ENCODE measurements around the gene MRPL27. TPM values are rescaled to one million over a fixed set of nuclear protein-coding genes. Genes with fewer than 3 reads are reported as not detected.

The MRPL27 gene
- total RNA-seq, 4 donors from 2014 or later: 16.4 to 72.1 (median 45.8) TPM

GRCh38 chr17:50360486-50361115 lies 12.4 kb downstream of the MRPL27 start:
- no peaks in the 10 kb centered on the region for H3K36me3 ChIP-seq
- peaks cover 0 to 5% of the 10 kb centered on the region in 2 donors for H3K4me1 ChIP-seq
- intact Hi-C loops (cut with DNase I; ENCODE audit: low total_unique reads): no loop called here
- no peaks in the 10 kb centered on the region for H3K27me3 ChIP-seq
- H3K9me3 ChIP-seq: no peaks in the 10 kb centered on the region
- no peak for DNase-seq
- TF ChIP-seq, protein P1, sequence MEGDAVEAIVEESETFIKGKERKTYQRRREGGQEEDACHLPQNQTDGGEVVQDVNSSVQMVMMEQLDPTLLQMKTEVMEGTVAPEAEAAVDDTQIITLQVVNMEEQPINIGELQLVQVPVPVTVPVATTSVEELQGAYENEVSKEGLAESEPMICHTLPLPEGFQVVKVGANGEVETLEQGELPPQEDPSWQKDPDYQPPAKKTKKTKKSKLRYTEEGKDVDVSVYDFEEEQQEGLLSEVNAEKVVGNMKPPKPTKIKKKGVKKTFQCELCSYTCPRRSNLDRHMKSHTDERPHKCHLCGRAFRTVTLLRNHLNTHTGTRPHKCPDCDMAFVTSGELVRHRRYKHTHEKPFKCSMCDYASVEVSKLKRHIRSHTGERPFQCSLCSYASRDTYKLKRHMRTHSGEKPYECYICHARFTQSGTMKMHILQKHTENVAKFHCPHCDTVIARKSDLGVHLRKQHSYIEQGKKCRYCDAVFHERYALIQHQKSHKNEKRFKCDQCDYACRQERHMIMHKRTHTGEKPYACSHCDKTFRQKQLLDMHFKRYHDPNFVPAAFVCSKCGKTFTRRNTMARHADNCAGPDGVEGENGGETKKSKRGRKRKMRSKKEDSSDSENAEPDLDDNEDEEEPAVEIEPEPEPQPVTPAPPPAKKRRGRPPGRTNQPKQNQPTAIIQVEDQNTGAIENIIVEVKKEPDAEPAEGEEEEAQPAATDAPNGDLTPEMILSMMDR (IDR thresholded peaks at IDR 0.05): no peak
- TF ChIP-seq POLR2A (IDR thresholded peaks at IDR 0.05): no peak
- H3K27ac ChIP-seq: no peak overlapping the region
- H3K4me3 ChIP-seq: no peak overlapping the region

- DNase-seq: no peak
- H3K4me1 ChIP-seq: peaks cover 0 to 5% of the 10 kb centered on the region in 2 donors
- TF ChIP-seq, protein P1 (IDR thresholded peaks at IDR 0.05): no peak
- no peak for TF ChIP-seq POLR2A (IDR thresholded peaks at IDR 0.05)
- intact Hi-C loops (cut with DNase I; ENCODE audit: low total_unique reads): no loop called here
- no peak overlapping the region for H3K4me3 ChIP-seq
- no peaks in the 10 kb centered on the region for H3K36me3 ChIP-seq
- no peak overlapping the region for H3K27ac ChIP-seq
- no peaks in the 10 kb centered on the region for H3K9me3 ChIP-seq
- no peaks in the 10 kb centered on the region for H3K27me3 ChIP-seq
These were observed 13.0 kb downstream of the MRPL27 start for GRCh38 chr17:50359998-50360461.

DNA sequence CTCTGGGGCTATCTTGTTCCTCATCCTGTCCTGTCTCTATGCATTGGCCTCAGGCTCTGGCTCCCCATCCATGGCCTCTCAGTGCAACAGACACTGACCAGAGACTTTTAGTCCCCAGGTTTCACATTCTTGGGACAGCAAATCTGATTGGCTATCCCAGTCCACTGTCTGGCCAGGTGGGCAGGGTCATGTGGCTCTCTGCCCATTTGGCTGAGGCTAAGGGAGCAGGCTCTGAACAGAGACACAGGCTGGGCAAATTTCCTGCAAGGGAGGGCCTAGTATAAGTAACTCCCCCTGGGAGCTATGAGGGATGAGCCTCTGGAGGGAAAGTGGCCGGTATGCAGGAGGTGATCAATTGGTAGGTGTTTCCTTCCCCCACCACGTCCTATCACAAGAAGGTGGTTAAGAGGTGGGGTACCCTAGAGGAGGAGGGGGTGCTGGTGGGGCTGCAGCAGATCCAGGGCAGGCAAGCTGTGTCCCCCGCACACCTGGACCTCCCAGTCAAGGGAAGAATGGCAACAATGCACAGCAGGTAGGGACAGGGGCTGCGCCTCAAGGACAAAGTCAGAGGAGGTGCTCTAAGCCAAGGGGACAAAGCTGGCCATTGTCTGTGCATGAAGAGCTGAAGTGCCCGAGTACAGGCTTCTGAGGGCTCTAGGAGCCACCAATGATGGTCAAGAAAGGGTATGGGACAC lies 13.8 kb downstream of the MRPL27 start:
- Histone ChIP-seq H3K36me3 (no peaks in the 10 kb centered on the region), H3K27me3 (no peaks in the 10 kb centered on the region), H3K27ac (no peak overlapping the region), H3K9me3 (no peaks in the 10 kb centered on the region), H3K4me3 (no peak overlapping the region), H3K4me1 (peaks cover 0 to 5% of the 10 kb centered on the region in 2 donors)
- DNase-seq: no peak
- intact Hi-C loops (cut with DNase I; ENCODE audit: low total_unique reads): no loop called here
- no peak for TF ChIP-seq POLR2A (IDR thresholded peaks at IDR 0.05)
- TF ChIP-seq, protein P1 (IDR thresholded peaks at IDR 0.05): no peak

DNA sequence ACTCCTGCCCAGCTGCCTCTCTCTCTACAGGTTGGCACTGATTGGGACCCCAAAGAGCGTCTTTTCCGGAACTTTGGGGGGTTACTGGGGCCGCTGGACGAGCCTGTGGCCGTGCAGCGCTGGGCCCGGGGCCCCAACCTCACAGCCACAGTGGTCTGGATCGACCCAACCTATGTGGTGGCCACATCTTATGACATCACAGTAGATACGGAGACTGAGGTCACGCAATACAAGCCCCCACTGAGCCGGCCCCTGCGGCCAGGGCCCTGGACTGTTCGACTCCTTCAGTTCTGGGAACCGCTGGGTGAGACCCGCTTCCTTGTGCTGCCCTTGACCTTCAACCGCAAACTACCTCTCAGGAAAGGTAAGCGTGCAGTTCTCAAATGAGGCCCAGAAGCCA lies 14.8 kb downstream of the MRPL27 start:
- Histone ChIP-seq H3K4me1 (peaks cover 0 to under 1% of the 10 kb centered on the region in 2 donors), H3K27me3 (no peaks in the 10 kb centered on the region), H3K36me3 (no peaks in the 10 kb centered on the region), H3K4me3 (no peak overlapping the region), H3K9me3 (no peaks in the 10 kb centered on the region), H3K27ac (no peak overlapping the region)
- DNase-seq: no peak
- intact Hi-C loops (cut with DNase I; ENCODE audit: low total_unique reads): no loop called here
- TF ChIP-seq, protein P1 (IDR thresholded peaks at IDR 0.05): no peak
- no peak for TF ChIP-seq POLR2A (IDR thresholded peaks at IDR 0.05)

GRCh38 chr17:50356892-50357510 lies 16.0 kb downstream of the MRPL27 start:
- DNase-seq: no peak
- Histone ChIP-seq H3K27me3 (no peaks in the 10 kb centered on the region), H3K27ac (no peak overlapping the region), H3K36me3 (no peaks in the 10 kb centered on the region), H3K9me3 (no peaks in the 10 kb centered on the region), H3K4me3 (no peak overlapping the region), H3K4me1 (no peaks in the 10 kb centered on the region)
- TF ChIP-seq, protein P1 (IDR thresholded peaks at IDR 0.05): no peak
- no peak for TF ChIP-seq POLR2A (IDR thresholded peaks at IDR 0.05)
- intact Hi-C loops (cut with DNase I; ENCODE audit: low total_unique reads): no loop called here
